Parathyroid adenoma (tissue), 2 donors: ENCODE measurements around the gene ATP1A4.

ENCODE experiments used
- H2AFZ ChIP-seq: fragments of 300-600 bp; sonication (generic); one replicate; pipeline ENCODE4 v1.7.0; 2017; ENCODE audit warnings: antibody characterized with exemption, mild to moderate bottlenecking
- H3K27ac ChIP-seq: fragments of 300-600 bp; sonication (generic); one replicate; pipeline ENCODE4 v1.7.0; 2017
- H3K27me3 ChIP-seq: fragments of 300-600 bp; sonication (generic); one replicate; pipeline ENCODE4 v1.7.0; 2017; ENCODE audit warnings: low read length; ENCODE audit not compliant: control insufficient read depth, insufficient read depth
- H3K36me3 ChIP-seq: fragments of 300-600 bp; sonication (generic); one replicate; pipeline ENCODE4 v1.7.0; 2017; ENCODE audit warnings: low read length; ENCODE audit not compliant: control insufficient read depth, insufficient read depth
- H3K4me1 ChIP-seq: fragments of 300-600 bp; sonication (generic); one replicate; pipeline ENCODE4 v1.7.0; 2017; ENCODE audit warnings: control low read depth
- H3K4me2 ChIP-seq: fragments of 300-600 bp; sonication (generic); one replicate; pipeline ENCODE4 v1.7.0; 2017; ENCODE audit warnings: low read length
- H3K4me3 ChIP-seq: fragments of 300-600 bp; sonication (generic); one replicate; pipeline ENCODE4 v1.7.0; 2017; ENCODE audit warnings: low read depth, low read length
- H3K79me2 ChIP-seq: fragments of 300-600 bp; sonication (generic); one replicate; pipeline ENCODE4 v1.7.0; 2017; ENCODE audit warnings: control low read depth
- H3K9ac ChIP-seq: fragments of 300-600 bp; sonication (generic); one replicate; pipeline ENCODE4 v1.7.0; 2017; ENCODE audit warnings: mild to moderate bottlenecking
- H3K9me3 ChIP-seq: fragments of 300-600 bp; sonication (generic); one replicate; pipeline ENCODE4 v1.7.0; 2017; ENCODE audit warnings: low read length; ENCODE audit not compliant: control insufficient read depth
- TF ChIP-seq, protein P1 (sequence below): fragments of 300-600 bp; sonication (generic); IDR thresholded peaks from one replicate; pipeline ENCODE4 v1.7.0; 2017; ENCODE audit warnings: antibody characterized with exemption, mild to moderate bottlenecking
- donor health status: primary hyperparathyroidism.

The ATP1A4 gene

DNA sequence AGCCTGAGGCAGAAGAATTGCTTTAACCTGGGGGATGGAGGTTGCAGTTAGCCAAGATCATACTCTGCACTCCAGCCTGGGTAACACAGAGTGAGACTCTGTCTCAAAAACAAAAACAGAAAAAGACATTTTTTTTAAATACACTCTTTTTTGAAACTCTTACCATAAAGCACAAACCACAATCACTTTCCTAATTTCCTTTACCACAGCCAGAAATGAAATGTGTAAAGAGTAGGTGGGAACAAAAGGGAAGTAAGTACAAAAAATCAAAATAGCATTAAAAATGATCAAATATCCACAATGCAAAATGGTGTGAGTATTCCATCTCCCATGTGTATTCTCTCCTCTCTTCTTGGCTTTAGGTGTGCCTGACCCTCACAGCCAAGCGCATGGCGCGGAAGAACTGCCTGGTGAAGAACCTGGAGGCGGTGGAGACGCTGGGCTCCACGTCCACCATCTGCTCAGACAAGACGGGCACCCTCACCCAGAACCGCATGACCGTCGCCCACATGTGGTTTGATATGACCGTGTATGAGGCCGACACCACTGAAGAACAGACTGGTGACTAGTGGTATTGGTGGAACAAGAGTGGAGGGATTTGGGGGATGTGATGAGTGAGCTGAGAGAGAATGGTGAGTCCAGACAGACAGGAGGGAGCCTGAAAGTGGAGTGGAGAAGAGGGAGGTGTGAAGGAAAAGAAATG, 14.9 kb downstream of the ATP1A4 start:
- H3K79me2 ChIP-seq, result no peaks in the 10 kb centered on the region
- no peaks in the 10 kb centered on the region for H3K36me3 ChIP-seq
- H2AFZ ChIP-seq, result no peak overlapping the region
- no peaks in the 10 kb centered on the region for H3K9me3 ChIP-seq
- no peaks in the 10 kb centered on the region for H3K4me1 ChIP-seq
- H3K9ac ChIP-seq, result no peak overlapping the region
- no peaks in the 10 kb centered on the region for H3K27me3 ChIP-seq
- H3K27ac ChIP-seq, result no peak overlapping the region
- no peak overlapping the region for H3K4me2 ChIP-seq
- TF ChIP-seq, protein P1, sequence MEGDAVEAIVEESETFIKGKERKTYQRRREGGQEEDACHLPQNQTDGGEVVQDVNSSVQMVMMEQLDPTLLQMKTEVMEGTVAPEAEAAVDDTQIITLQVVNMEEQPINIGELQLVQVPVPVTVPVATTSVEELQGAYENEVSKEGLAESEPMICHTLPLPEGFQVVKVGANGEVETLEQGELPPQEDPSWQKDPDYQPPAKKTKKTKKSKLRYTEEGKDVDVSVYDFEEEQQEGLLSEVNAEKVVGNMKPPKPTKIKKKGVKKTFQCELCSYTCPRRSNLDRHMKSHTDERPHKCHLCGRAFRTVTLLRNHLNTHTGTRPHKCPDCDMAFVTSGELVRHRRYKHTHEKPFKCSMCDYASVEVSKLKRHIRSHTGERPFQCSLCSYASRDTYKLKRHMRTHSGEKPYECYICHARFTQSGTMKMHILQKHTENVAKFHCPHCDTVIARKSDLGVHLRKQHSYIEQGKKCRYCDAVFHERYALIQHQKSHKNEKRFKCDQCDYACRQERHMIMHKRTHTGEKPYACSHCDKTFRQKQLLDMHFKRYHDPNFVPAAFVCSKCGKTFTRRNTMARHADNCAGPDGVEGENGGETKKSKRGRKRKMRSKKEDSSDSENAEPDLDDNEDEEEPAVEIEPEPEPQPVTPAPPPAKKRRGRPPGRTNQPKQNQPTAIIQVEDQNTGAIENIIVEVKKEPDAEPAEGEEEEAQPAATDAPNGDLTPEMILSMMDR, result no peak
- no peak overlapping the region for H3K4me3 ChIP-seq

- no peak overlapping the region for H3K4me3 ChIP-seq
- H3K4me2 ChIP-seq, result no peak overlapping the region
- no peaks in the 10 kb centered on the region for H3K36me3 ChIP-seq
- TF ChIP-seq, protein P1, result no peak
- no peaks in the 10 kb centered on the region for H3K9me3 ChIP-seq
- no peaks in the 10 kb centered on the region for H3K79me2 ChIP-seq
- H3K9ac ChIP-seq, result no peak overlapping the region
- no peak overlapping the region for H2AFZ ChIP-seq
- no peaks in the 10 kb centered on the region for H3K27me3 ChIP-seq
- no peaks in the 10 kb centered on the region for H3K4me1 ChIP-seq
- no peak overlapping the region for H3K27ac ChIP-seq
Measured at GRCh38 chr1:160167056-160167455, 15.7 kb downstream of the ATP1A4 start.

- no peak overlapping the region for H3K9ac ChIP-seq
- H3K9me3 ChIP-seq, result no peaks in the 10 kb centered on the region
- TF ChIP-seq, protein P1, result no peak
- no peaks in the 10 kb centered on the region for H3K27me3 ChIP-seq
- no peaks in the 10 kb centered on the region for H3K4me1 ChIP-seq
- H3K79me2 ChIP-seq, result no peaks in the 10 kb centered on the region
- no peak overlapping the region for H2AFZ ChIP-seq
- H3K4me2 ChIP-seq, result no peak overlapping the region
- H3K4me3 ChIP-seq, result no peak overlapping the region
- H3K27ac ChIP-seq, result no peak overlapping the region
- no peaks in the 10 kb centered on the region for H3K36me3 ChIP-seq
Measured at GRCh38 chr1:160167580-160167979, 16.2 kb downstream of the ATP1A4 start.

DNA sequence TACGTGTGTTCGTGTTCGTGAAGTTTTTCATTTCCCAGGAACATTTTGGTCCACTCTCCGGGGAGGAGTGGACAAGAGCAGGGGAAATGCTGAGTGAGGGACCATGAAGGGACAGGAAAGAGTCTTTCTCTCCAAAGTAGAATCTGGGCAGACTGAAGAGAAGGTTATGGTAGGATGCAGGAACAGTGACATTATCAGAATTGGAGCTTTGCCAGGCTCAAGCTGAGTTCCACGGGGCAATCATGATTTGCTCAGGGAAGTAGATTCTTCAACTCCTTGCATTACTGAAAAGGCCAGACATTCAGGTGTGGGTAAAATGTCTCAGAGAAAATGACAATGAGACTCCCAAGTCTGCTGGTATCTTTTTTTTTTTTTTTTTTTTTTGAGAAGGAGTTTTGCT, 16.6 kb downstream of the ATP1A4 start:
- no peaks in the 10 kb centered on the region for H3K79me2 ChIP-seq
- H3K36me3 ChIP-seq, result no peaks in the 10 kb centered on the region
- no peak overlapping the region for H3K27ac ChIP-seq
- no peaks in the 10 kb centered on the region for H3K9me3 ChIP-seq
- no peak overlapping the region for H3K4me2 ChIP-seq
- H3K9ac ChIP-seq, result no peak overlapping the region
- H3K4me1 ChIP-seq, result no peaks in the 10 kb centered on the region
- TF ChIP-seq, protein P1, result no peak
- no peak overlapping the region for H3K4me3 ChIP-seq
- no peaks in the 10 kb centered on the region for H3K27me3 ChIP-seq
- H2AFZ ChIP-seq, result no peak overlapping the region
